Sigmoid colon (tissue), 3 donors: ENCODE measurements around the gene NREP.

Source experiments
- POLR2A ChIP-seq, 2 donors: fragments of 450-650 bp; IDR thresholded peaks; one replicate each; pipeline ENCODE4 v1.6.1; 2016; ENCODE audit warnings: antibody characterized with exemption in 2 of 2, mild to moderate bottlenecking in 2 of 2, moderate library complexity in 2 of 2
- TF ChIP-seq, protein P1 (sequence below), 4 experiments: fragments of 450-650 bp in 3 of 4; fragments of 200-600 bp in 1 of 4; IDR thresholded peaks; one replicate each; pipeline ENCODE4 v1.5.1; 2016 to 2019; ENCODE audit warnings: antibody characterized with exemption in 4 of 4, mild to moderate bottlenecking in 3 of 4, moderate library complexity in 2 of 4

GRCh38 chr5:111744455-111744854 lies 12.5 kb downstream of the NREP start:
- TF ChIP-seq, protein P1, sequence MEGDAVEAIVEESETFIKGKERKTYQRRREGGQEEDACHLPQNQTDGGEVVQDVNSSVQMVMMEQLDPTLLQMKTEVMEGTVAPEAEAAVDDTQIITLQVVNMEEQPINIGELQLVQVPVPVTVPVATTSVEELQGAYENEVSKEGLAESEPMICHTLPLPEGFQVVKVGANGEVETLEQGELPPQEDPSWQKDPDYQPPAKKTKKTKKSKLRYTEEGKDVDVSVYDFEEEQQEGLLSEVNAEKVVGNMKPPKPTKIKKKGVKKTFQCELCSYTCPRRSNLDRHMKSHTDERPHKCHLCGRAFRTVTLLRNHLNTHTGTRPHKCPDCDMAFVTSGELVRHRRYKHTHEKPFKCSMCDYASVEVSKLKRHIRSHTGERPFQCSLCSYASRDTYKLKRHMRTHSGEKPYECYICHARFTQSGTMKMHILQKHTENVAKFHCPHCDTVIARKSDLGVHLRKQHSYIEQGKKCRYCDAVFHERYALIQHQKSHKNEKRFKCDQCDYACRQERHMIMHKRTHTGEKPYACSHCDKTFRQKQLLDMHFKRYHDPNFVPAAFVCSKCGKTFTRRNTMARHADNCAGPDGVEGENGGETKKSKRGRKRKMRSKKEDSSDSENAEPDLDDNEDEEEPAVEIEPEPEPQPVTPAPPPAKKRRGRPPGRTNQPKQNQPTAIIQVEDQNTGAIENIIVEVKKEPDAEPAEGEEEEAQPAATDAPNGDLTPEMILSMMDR (IDR thresholded peaks at IDR 0.05), result no peak
- TF ChIP-seq POLR2A (IDR thresholded peaks at IDR 0.05), result no peak
